ENCODE measurements around the gene TCP1.

DNA sequence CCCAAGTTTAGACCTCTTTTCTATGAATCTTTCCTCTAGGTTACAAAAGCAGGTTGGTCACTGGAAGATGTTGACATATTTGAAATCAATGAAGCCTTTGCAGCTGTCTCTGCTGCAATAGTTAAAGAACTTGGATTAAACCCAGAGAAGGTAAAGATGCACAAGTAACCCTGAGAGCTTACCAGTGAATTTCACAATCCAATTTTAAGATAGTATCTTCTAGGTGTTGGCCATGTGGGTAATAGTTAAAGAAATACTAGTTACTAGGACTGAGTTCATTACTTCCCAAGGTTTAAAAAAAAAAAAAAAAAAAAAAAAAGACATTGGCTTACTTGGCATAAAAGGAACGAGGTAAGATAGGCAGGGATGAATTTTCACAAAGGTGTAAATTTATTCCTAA lies 11.3 kb downstream of the TCP1 start:
- TF ChIP-seq CTCF (IDR thresholded peaks at IDR 0.05) (no peak), POLR2A (IDR thresholded peaks at IDR 0.05) (no peak)
